HFF-Myc (cell line): ENCODE data around the gene STAB2.

ENCODE experiments used
- DNase-seq: peaks from one replicate; pipeline ENCODE4 v3.0.0-alpha.2; 2011; ENCODE audit warnings: low read depth; ENCODE audit errors: extremely low read depth
- H3K4me3 ChIP-seq: replicated peaks from 2 replicates; pipeline ENCODE4 v1.5.1; 2011; ENCODE audit warnings: low read depth, mild to moderate bottlenecking, control low read depth, low read length
- CTCF ChIP-seq: IDR thresholded peaks from 2 replicates; pipeline ENCODE4 v1.5.1; 2012; ENCODE audit warnings: mild to moderate bottlenecking, low read depth, low read length, control low read depth; ENCODE audit errors: missing control alignments

Gene STAB2

GRCh38 chr12:103599274-103599673, 12.2 kb downstream of the STAB2 start:
- H3K4me3 ChIP-seq = no peak overlapping the region
- no peak for DNase-seq
- no peak for TF ChIP-seq CTCF

- no peak overlapping the region for H3K4me3 ChIP-seq
- TF ChIP-seq CTCF = no peak
- no peak for DNase-seq
Observed at GRCh38 chr12:103600967-103601728, 14.1 kb downstream of the STAB2 start.

GRCh38 chr12:103620395-103620794, 33.3 kb downstream of the STAB2 start:
- H3K4me3 ChIP-seq = no peak overlapping the region
- DNase-seq = no peak
- no peak for TF ChIP-seq CTCF

- DNase-seq = no peak
- TF ChIP-seq CTCF = no peak
- no peak overlapping the region for H3K4me3 ChIP-seq
Observed at GRCh38 chr12:103623716-103624115, 36.6 kb downstream of the STAB2 start.

- no peak for TF ChIP-seq CTCF
- no peak overlapping the region for H3K4me3 ChIP-seq
- DNase-seq = no peak
Observed at GRCh38 chr12:103626498-103626897, 39.4 kb downstream of the STAB2 start.

- no peak overlapping the region for H3K4me3 ChIP-seq
- no peak for DNase-seq
- TF ChIP-seq CTCF = no peak
Observed at GRCh38 chr12:103627189-103627855, 40.2 kb downstream of the STAB2 start.
